Endodermal cell (in vitro differentiated cells): ENCODE results near the gene SLIT1. TPM values are rescaled to one million over a fixed set of nuclear protein-coding genes. Genes with fewer than 3 reads are reported as not detected.

Experiments used
- DNase-seq: peaks from one replicate; pipeline ENCODE4 v3.0.0-alpha.2; 2017
- H3K27ac ChIP-seq: 2 replicates; pipeline ENCODE4 v1.5.1; 2013; ENCODE audit warnings: mild to moderate bottlenecking, low read depth, low read length, moderate library complexity
- H3K27me3 ChIP-seq: 2 replicates; pipeline ENCODE4 v1.6.1; 2013; ENCODE audit warnings: mild to moderate bottlenecking, low read length, moderate library complexity; ENCODE audit not compliant: insufficient read depth, control insufficient read depth, poor library complexity, severe bottlenecking
- H3K36me3 ChIP-seq: 2 replicates; pipeline ENCODE4 v1.7.0; 2013; ENCODE audit warnings: mild to moderate bottlenecking, low read length, moderate library complexity; ENCODE audit not compliant: control insufficient read depth, insufficient read depth
- H3K4me1 ChIP-seq: one replicate; pipeline ENCODE4 v1.7.0; 2013; ENCODE audit warnings: low read length; ENCODE audit not compliant: control insufficient read depth, insufficient read depth
- H3K4me3 ChIP-seq: 2 replicates; pipeline ENCODE4 v1.5.1; 2013; ENCODE audit warnings: mild to moderate bottlenecking, low read length, moderate library complexity
- H3K9ac ChIP-seq: 2 replicates; pipeline ENCODE4 v1.6.1; 2013; ENCODE audit warnings: mild to moderate bottlenecking, low read length, moderate library complexity; ENCODE audit not compliant: poor library complexity, severe bottlenecking; ENCODE audit errors: extremely low read depth
- H3K9me3 ChIP-seq: 2 replicates; pipeline ENCODE4 v1.6.1; 2013; ENCODE audit warnings: mild to moderate bottlenecking, low read length, moderate library complexity; ENCODE audit not compliant: control insufficient read depth
- H3K27ac Mint-ChIP-seq: 2 replicates; pipeline ENCODE4 v1.8.0; 2020; ENCODE audit warnings: mixed read lengths
- H3K27me3 Mint-ChIP-seq: 2 replicates; pipeline ENCODE4 v1.8.0; 2021; ENCODE audit warnings: mild to moderate bottlenecking, mixed read lengths; ENCODE audit not compliant: insufficient read depth
- H3K36me3 Mint-ChIP-seq: 2 replicates; pipeline ENCODE4 v1.8.0; 2020; ENCODE audit warnings: low read depth, mixed read lengths
- H3K4me1 Mint-ChIP-seq: 2 replicates; pipeline ENCODE4 v1.8.0; 2020; ENCODE audit warnings: mixed read lengths
- H3K4me3 Mint-ChIP-seq: 2 replicates; pipeline ENCODE4 v1.8.0; 2020; ENCODE audit warnings: mild to moderate bottlenecking, moderate library complexity, mixed read lengths
- H3K9me3 Mint-ChIP-seq: 2 replicates; pipeline ENCODE4 v1.8.0; 2020; ENCODE audit warnings: mild to moderate bottlenecking, mixed read lengths
- WGBS, 2 experiments: methylation state at CpG; one replicate each; pipeline versions ENCODE4 v1.1.5 to v1.1.7; 2013; ENCODE audit warnings: missing lambda C conversion rate in 2 of 2, mixed read lengths in 1 of 2; ENCODE audit not compliant: insufficient coverage in 1 of 2, insufficient read length in 1 of 2; 5-methylcytosine and 5-hydroxymethylcytosine counted together
- total RNA-seq, 2 donors: library from RNA; stranded (reverse); fragmentation: NEBNext Ultra II Directional in 1 of 2; extraction: Animal tissue kit (Norgen Biotek cat#: 25700) in 1 of 2; gene quantifications; 2 replicates in 1 of 2; 3 replicates in 1 of 2; pipeline ENCODE4 v1.2.1, GENCODE V29; 2021
- TF ChIP-seq, protein P1 (sequence below): fragments of 200-600 bp; sonication (generic); conservative IDR thresholded peaks from 2 replicates; pipeline ENCODE4 v1.5.0; 2021; ENCODE audit warnings: antibody characterized with exemption, mild to moderate bottlenecking

Gene SLIT1
- total RNA-seq, 2 donors from 2014 or later, result 0.97 to 2.4 TPM

DNA sequence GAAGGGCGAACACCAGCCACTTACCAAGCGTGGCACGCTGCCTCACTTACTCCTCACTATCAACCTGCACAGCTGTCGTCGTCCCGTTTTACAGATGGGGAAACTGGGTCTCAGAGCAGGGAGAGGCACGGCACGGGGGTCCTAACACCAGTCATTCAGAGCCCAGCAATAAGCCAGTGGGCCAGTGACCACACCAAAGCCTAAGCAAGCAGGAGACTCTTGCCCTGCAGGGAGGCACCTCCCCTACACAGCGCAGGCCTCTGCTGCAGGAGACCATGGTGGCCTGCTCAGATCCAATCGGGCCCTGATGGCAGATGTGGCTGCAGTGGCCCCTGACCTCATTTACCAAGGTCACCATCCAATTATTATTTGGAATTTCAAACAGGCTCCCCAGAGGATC lies 4.8 kb downstream of the SLIT1 start:
- Mint-ChIP-seq H3K9me3 (no peaks in the 10 kb centered on the region), H3K27ac (no peak overlapping the region), H3K27me3 (peaks cover 65% of the 10 kb centered on the region), H3K4me1 (peaks cover 19% of the 10 kb centered on the region), H3K36me3 (no peaks in the 10 kb centered on the region), H3K4me3 (no peak overlapping the region)
- 91 to 100% methylated on average over 7 to 10 of the region's 10 CpGs for WGBS, 2 experiments
- no peak overlapping the region for H3K9ac ChIP-seq
- no peaks in the 10 kb centered on the region for H3K4me1 ChIP-seq
- no peak for DNase-seq
- TF ChIP-seq, protein P1, sequence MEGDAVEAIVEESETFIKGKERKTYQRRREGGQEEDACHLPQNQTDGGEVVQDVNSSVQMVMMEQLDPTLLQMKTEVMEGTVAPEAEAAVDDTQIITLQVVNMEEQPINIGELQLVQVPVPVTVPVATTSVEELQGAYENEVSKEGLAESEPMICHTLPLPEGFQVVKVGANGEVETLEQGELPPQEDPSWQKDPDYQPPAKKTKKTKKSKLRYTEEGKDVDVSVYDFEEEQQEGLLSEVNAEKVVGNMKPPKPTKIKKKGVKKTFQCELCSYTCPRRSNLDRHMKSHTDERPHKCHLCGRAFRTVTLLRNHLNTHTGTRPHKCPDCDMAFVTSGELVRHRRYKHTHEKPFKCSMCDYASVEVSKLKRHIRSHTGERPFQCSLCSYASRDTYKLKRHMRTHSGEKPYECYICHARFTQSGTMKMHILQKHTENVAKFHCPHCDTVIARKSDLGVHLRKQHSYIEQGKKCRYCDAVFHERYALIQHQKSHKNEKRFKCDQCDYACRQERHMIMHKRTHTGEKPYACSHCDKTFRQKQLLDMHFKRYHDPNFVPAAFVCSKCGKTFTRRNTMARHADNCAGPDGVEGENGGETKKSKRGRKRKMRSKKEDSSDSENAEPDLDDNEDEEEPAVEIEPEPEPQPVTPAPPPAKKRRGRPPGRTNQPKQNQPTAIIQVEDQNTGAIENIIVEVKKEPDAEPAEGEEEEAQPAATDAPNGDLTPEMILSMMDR, result no peak
- no peak overlapping the region for H3K4me3 ChIP-seq
- H3K27ac ChIP-seq, result no peak overlapping the region
- peaks cover 71% of the 10 kb centered on the region for H3K27me3 ChIP-seq
- H3K9me3 ChIP-seq, result no peaks in the 10 kb centered on the region
- no peaks in the 10 kb centered on the region for H3K36me3 ChIP-seq

DNA sequence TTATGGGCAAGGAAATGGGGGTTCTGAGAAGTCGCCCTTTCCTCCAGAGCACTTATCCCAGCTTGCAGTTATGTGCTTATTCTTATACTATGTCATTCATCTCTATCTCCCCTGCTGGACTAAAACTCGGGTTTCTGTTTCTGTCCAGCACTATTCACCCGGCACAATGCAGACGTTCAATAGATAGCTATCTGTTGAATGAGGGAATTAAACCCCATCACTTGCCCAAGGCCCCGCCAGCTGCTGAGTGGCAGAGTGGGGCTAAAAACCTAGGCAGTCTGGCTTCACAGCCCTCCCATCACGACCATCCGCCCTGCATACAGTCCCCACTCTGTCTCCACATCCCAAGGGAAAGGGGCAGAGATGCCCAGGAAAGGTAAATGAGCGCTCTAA lies 5.4 kb downstream of the SLIT1 start:
- Histone ChIP-seq H3K9me3 (no peaks in the 10 kb centered on the region), H3K9ac (no peak overlapping the region), H3K4me1 (no peaks in the 10 kb centered on the region), H3K27ac (no peak overlapping the region), H3K27me3 (peaks cover 65% of the 10 kb centered on the region), H3K36me3 (no peaks in the 10 kb centered on the region), H3K4me3 (no peak overlapping the region)
- Mint-ChIP-seq H3K36me3 (no peaks in the 10 kb centered on the region), H3K4me3 (no peak overlapping the region), H3K4me1 (peaks cover 19% of the 10 kb centered on the region), H3K27ac (no peak overlapping the region), H3K9me3 (no peaks in the 10 kb centered on the region), H3K27me3 (peaks cover 65% of the 10 kb centered on the region)
- DNase-seq, result no peak
- TF ChIP-seq, protein P1, result no peak
- 84 to 100% methylated on average over 3 to 8 of the region's 8 CpGs for WGBS, 2 experiments

DNA sequence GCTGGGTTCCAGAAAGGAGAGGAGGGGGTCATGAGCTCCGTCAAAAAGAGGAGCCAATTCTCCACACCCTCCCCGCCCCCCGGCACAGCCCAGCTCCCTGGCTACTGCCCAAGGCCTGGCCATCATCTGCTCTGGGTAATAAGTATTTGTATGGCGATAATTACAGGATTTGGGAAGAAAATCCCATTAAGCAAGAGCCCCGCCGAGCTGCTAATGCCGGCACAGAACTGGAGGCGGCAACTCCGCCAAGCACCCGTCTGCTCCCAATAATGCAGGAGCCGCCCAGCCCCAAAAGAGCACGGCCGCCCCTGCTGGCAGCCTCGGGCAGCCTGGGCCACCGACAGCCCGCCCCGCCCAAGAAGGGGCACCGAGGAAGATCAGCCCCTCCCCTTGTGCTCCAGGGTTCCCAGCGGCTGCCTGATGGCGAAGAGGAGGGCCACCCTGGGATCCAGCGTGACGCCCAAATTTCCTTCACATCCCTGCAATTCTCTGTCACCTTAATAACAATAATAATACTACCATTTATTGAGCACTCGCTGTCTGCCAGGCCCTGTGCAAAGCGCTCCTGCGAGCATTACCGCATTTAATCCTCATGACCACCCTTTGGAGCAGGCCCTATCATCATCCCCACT lies 5.9 kb downstream of the SLIT1 start:
- peaks cover 17% of the 10 kb centered on the region for H3K4me1 Mint-ChIP-seq
- Histone ChIP-seq H3K9ac (no peak overlapping the region), H3K4me3 (no peak overlapping the region), H3K36me3 (no peaks in the 10 kb centered on the region), H3K4me1 (no peaks in the 10 kb centered on the region), H3K27me3 (peaks cover 60% of the 10 kb centered on the region), H3K9me3 (no peaks in the 10 kb centered on the region), H3K27ac (no peak overlapping the region)
- H3K4me3 Mint-ChIP-seq, result no peak overlapping the region
- H3K36me3 Mint-ChIP-seq, result no peaks in the 10 kb centered on the region
- H3K27ac Mint-ChIP-seq, result no peak overlapping the region
- 17 to 21% methylated on average over 16 to 24 of the region's 26 CpGs for WGBS, 2 experiments
- TF ChIP-seq, protein P1, result peak; percentile 88
- no peaks in the 10 kb centered on the region for H3K9me3 Mint-ChIP-seq
- H3K27me3 Mint-ChIP-seq, result peaks cover 61% of the 10 kb centered on the region
- DNase-seq, result peak; percentile 96
